WTC11 (cell line): ENCODE measurements around the gene HACD3. TPM values are rescaled to one million over a fixed set of nuclear protein-coding genes. Genes with fewer than 3 reads are reported as not detected.

ENCODE experiments used
- CREM ChIP-seq: sonication (generic); formaldehyde crosslinking; IDR thresholded peaks from 2 replicates; pipeline ENCODE4 v1.8.1; 2022; ENCODE audit warnings: mild to moderate bottlenecking, missing genetic modification reagents, moderate library complexity
- E2F5 ChIP-seq: sonication (generic); formaldehyde crosslinking; IDR thresholded peaks from 2 replicates; pipeline ENCODE4 v1.8.1; 2022; ENCODE audit warnings: mild to moderate bottlenecking, moderate library complexity, missing genetic modification reagents
- ERG ChIP-seq: fragments of 250-450 bp; sonication (Bioruptor Pico); IDR thresholded peaks from 2 replicates; pipeline ENCODE4 v1.8.0; 2021; ENCODE audit warnings: mild to moderate bottlenecking
- ETV6 ChIP-seq: sonication (generic); formaldehyde crosslinking; IDR thresholded peaks from 2 replicates; pipeline ENCODE4 v1.8.1; 2022; ENCODE audit warnings: mild to moderate bottlenecking, missing genetic modification reagents
- FOXP1 ChIP-seq: sonication (generic); formaldehyde crosslinking; IDR thresholded peaks from 2 replicates; pipeline ENCODE4 v1.8.0; 2022; ENCODE audit warnings: missing genetic modification reagents, mild to moderate bottlenecking, moderate library complexity, borderline replicate concordance
- GRHL2 ChIP-seq: fragments of 250-450 bp; sonication (Bioruptor Pico); IDR thresholded peaks from 2 replicates; pipeline ENCODE4 v1.8.0; 2022; ENCODE audit warnings: mild to moderate bottlenecking, moderate library complexity; ENCODE audit not compliant: insufficient replicate concordance, severe bottlenecking
- JUN ChIP-seq: sonication (generic); formaldehyde crosslinking; IDR thresholded peaks from 2 replicates; pipeline ENCODE4 v1.8.0; 2023; ENCODE audit warnings: mild to moderate bottlenecking, missing genetic modification reagents
- MLX ChIP-seq: sonication (generic); formaldehyde crosslinking; IDR thresholded peaks from 2 replicates; pipeline ENCODE4 v1.8.1; 2023; ENCODE audit warnings: mild to moderate bottlenecking, missing genetic modification reagents, moderate library complexity
- MYBL2 ChIP-seq: sonication (generic); formaldehyde crosslinking; IDR thresholded peaks from 2 replicates; pipeline ENCODE4 v1.8.1; 2023; ENCODE audit warnings: mild to moderate bottlenecking, moderate library complexity, missing genetic modification reagents
- NFE2L1 ChIP-seq: sonication (generic); formaldehyde crosslinking; IDR thresholded peaks from 2 replicates; pipeline ENCODE4 v1.8.1; 2023; ENCODE audit warnings: missing genetic modification reagents
- NR2C2 ChIP-seq: sonication (generic); formaldehyde crosslinking; IDR thresholded peaks from 2 replicates; pipeline ENCODE4 v1.8.0; 2022; ENCODE audit warnings: mild to moderate bottlenecking, missing genetic modification reagents
- NR3C1 ChIP-seq: sonication (generic); formaldehyde crosslinking; conservative IDR thresholded peaks from 2 replicates; pipeline ENCODE4 v1.8.1; 2023; ENCODE audit warnings: low read depth, mild to moderate bottlenecking, missing genetic modification reagents
- TP53 ChIP-seq: sonication (generic); formaldehyde crosslinking; IDR thresholded peaks from 2 replicates; pipeline ENCODE4 v1.8.1; 2023; ENCODE audit warnings: mild to moderate bottlenecking, missing genetic modification reagents
- ZNF219 ChIP-seq: sonication (generic); formaldehyde crosslinking; IDR thresholded peaks from 2 replicates; pipeline ENCODE4 v1.8.0; 2023; ENCODE audit warnings: missing genetic modification reagents, mild to moderate bottlenecking, borderline replicate concordance
- ZNF281 ChIP-seq: sonication (generic); formaldehyde crosslinking; IDR thresholded peaks from 2 replicates; pipeline ENCODE4 v1.8.0; 2023; ENCODE audit warnings: mild to moderate bottlenecking, missing genetic modification reagents
- ZNF396 ChIP-seq: fragments of 250-450 bp; sonication (Bioruptor Pico); IDR thresholded peaks from 2 replicates; pipeline ENCODE4 v1.8.0; 2021; ENCODE audit warnings: mild to moderate bottlenecking, moderate library complexity, borderline replicate concordance
- ZNF512 ChIP-seq: sonication (generic); formaldehyde crosslinking; IDR thresholded peaks from 2 replicates; pipeline ENCODE4 v1.8.1; 2022; ENCODE audit warnings: missing genetic modification reagents, borderline replicate concordance
- total RNA-seq: library from RNA; stranded (reverse); gene quantifications from 3 replicates; pipeline ENCODE4 v1.2.3, GENCODE V29; 2021
- TF ChIP-seq, protein P1 (sequence below): sonication (generic); formaldehyde crosslinking; IDR thresholded peaks from 2 replicates; pipeline ENCODE4 v1.8.1; 2022; ENCODE audit warnings: mild to moderate bottlenecking, missing genetic modification reagents, moderate library complexity, borderline replicate concordance
- TF ChIP-seq, protein P2 (sequence below): fragments of 250-450 bp; sonication (Bioruptor Pico); conservative IDR thresholded peaks from 2 replicates; pipeline ENCODE4 v1.9.0; 2021; ENCODE audit warnings: mild to moderate bottlenecking
- TF ChIP-seq, protein P3 (sequence below): sonication (generic); formaldehyde crosslinking; IDR thresholded peaks from 2 replicates; pipeline ENCODE4 v1.8.1; 2023; ENCODE audit warnings: mild to moderate bottlenecking, missing genetic modification reagents, moderate library complexity
- TF ChIP-seq, protein P4 (sequence below): fragments of 200-600 bp; IDR thresholded peaks from 2 replicates; pipeline ENCODE4 v1.8.0; 2022; ENCODE audit warnings: antibody characterized with exemption

The HACD3 gene
- total RNA-seq, 1 experiment from 2014 or later = 95.9 TPM

- TF ChIP-seq ETV6 (CRISPR knock-in tag) (peak; percentile 36; the same call in 1 of the 2 replicates), GRHL2 (CRISPR knock-in tag) (no peak), MLX (CRISPR knock-in tag) (peak; percentile 59; the same call in 1 of the 2 replicates), NFE2L1 (peak; percentile 77), CREM (CRISPR knock-in tag) (0 out of 2 replicates have a peak, but pooled peaks have one; percentile 79), FOXP1 (CRISPR knock-in tag) (peak; percentile 93; the same call in 1 of the 2 replicates), ZNF219 (CRISPR knock-in tag) (peak; percentile 43; the same call in 1 of the 2 replicates), JUN (CRISPR knock-in tag) (no peak; the same call in 1 of the 2 replicates), MYBL2 (peak; percentile 90), NR2C2 (no peak), ZNF512 (CRISPR knock-in tag) (no peak), E2F5 (CRISPR knock-in tag) (peak; percentile 81), ZNF396 (CRISPR knock-in tag) (no peak), ERG (CRISPR knock-in tag) (no peak), NR3C1 (CRISPR knock-in tag) (0 out of 2 replicates have a peak, but pooled peaks have one; percentile 68), TP53 (CRISPR knock-in tag) (peak; percentile 95), ZNF281 (CRISPR knock-in tag) (0 out of 2 replicates have a peak, but pooled peaks have one; percentile 71)
- TF ChIP-seq, protein P1, sequence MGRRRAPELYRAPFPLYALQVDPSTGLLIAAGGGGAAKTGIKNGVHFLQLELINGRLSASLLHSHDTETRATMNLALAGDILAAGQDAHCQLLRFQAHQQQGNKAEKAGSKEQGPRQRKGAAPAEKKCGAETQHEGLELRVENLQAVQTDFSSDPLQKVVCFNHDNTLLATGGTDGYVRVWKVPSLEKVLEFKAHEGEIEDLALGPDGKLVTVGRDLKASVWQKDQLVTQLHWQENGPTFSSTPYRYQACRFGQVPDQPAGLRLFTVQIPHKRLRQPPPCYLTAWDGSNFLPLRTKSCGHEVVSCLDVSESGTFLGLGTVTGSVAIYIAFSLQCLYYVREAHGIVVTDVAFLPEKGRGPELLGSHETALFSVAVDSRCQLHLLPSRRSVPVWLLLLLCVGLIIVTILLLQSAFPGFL = no peak
- TF ChIP-seq, protein P2, sequence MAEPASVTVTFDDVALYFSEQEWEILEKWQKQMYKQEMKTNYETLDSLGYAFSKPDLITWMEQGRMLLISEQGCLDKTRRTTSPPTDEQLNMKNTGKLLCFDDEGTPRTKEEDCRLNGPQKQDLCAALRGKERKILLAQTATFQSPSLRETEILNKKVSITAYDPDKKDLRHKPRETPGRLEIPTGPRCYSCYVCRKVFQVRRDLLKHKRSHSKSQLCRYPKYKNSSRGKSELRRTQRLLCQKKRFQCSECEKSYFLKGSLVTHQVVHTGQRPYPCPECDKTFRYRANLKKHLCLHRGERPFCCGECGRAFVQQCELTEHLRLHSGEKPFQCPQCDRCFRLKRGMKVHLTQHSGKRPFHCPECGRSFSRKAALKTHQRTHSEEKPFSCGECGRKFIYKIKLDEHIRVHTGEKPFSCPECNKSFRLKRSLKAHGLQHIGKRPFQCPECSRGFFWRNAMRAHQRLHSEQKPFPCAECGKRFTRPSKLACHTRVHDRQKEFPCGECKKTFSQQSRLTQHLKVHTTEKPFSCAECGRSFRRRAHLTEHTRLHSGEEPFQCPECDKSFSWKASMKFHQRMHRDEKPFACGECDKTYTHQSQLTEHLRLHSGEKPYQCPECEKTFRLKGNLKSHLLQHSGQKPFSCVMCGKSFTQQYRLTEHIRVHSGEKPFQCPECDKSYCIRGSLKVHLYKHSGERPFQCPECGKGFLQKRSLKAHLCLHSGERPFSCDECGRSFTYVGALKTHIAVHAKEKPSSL = no peak
- TF ChIP-seq, protein P3, sequence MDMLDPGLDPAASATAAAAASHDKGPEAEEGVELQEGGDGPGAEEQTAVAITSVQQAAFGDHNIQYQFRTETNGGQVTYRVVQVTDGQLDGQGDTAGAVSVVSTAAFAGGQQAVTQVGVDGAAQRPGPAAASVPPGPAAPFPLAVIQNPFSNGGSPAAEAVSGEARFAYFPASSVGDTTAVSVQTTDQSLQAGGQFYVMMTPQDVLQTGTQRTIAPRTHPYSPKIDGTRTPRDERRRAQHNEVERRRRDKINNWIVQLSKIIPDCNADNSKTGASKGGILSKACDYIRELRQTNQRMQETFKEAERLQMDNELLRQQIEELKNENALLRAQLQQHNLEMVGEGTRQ (CRISPR knock-in tag) = peak; percentile 59; the same call in 1 of the 2 replicates
- TF ChIP-seq, protein P4, sequence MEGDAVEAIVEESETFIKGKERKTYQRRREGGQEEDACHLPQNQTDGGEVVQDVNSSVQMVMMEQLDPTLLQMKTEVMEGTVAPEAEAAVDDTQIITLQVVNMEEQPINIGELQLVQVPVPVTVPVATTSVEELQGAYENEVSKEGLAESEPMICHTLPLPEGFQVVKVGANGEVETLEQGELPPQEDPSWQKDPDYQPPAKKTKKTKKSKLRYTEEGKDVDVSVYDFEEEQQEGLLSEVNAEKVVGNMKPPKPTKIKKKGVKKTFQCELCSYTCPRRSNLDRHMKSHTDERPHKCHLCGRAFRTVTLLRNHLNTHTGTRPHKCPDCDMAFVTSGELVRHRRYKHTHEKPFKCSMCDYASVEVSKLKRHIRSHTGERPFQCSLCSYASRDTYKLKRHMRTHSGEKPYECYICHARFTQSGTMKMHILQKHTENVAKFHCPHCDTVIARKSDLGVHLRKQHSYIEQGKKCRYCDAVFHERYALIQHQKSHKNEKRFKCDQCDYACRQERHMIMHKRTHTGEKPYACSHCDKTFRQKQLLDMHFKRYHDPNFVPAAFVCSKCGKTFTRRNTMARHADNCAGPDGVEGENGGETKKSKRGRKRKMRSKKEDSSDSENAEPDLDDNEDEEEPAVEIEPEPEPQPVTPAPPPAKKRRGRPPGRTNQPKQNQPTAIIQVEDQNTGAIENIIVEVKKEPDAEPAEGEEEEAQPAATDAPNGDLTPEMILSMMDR = peak; percentile 67
These were observed 80.8 kb downstream of the HACD3 start, which contains the start of gene INTS14 (continued) for GRCh38 chr15:65610871-65611718.
